GM12864 (cell line): ENCODE data around the gene SCO1.

Experiments used
- DNase-seq: peaks from one replicate; pipeline ENCODE4 v3.0.0-alpha.2; 2011; ENCODE audit warnings: low read depth
- H3K4me3 ChIP-seq: 2 replicates; pipeline ENCODE4 v1.5.1; 2011; ENCODE audit warnings: mild to moderate bottlenecking, low read depth, low read length, control low read depth
- TF ChIP-seq, protein P1 (sequence below): IDR thresholded peaks from 2 replicates; pipeline ENCODE4 v1.5.1; 2011; ENCODE audit warnings: low read depth, mild to moderate bottlenecking, moderate library complexity, low read length, control low read depth, inconsistent platforms; ENCODE audit errors: missing control alignments

SCO1 gene

DNA sequence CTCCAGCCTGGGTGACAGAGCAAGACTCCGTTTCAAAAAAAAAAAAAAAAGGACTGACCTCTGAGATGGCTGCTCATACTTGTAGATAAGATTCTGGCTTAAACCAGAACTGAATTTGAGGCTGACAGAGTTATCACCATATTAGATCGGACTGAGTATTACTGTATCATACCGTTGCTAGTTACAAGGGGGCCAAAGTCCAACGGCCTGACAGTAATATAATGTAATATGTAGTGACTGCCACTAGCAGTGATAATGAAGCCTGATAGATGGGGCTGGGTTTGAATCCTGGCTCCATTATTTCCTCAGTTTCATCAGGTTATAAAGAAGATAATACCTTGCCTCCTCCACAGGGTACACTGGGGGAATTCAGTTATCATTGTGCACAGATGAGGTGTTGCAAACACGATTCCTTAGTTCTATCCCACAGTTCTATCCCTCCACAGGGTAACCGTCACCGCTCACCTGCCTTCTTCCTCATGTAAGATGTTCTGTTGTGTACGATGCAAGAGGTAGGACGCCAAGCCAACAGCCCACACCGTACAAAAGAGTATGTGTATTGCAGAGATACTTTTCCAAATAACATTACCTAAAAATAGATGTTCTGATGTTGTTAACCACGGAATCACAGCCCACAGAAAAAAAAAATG is 27.3 kb upstream of the SCO1 start:
- DNase-seq, result no peak
- TF ChIP-seq, protein P1, sequence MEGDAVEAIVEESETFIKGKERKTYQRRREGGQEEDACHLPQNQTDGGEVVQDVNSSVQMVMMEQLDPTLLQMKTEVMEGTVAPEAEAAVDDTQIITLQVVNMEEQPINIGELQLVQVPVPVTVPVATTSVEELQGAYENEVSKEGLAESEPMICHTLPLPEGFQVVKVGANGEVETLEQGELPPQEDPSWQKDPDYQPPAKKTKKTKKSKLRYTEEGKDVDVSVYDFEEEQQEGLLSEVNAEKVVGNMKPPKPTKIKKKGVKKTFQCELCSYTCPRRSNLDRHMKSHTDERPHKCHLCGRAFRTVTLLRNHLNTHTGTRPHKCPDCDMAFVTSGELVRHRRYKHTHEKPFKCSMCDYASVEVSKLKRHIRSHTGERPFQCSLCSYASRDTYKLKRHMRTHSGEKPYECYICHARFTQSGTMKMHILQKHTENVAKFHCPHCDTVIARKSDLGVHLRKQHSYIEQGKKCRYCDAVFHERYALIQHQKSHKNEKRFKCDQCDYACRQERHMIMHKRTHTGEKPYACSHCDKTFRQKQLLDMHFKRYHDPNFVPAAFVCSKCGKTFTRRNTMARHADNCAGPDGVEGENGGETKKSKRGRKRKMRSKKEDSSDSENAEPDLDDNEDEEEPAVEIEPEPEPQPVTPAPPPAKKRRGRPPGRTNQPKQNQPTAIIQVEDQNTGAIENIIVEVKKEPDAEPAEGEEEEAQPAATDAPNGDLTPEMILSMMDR, result no peak
- H3K4me3 ChIP-seq, result no peak overlapping the region

DNA sequence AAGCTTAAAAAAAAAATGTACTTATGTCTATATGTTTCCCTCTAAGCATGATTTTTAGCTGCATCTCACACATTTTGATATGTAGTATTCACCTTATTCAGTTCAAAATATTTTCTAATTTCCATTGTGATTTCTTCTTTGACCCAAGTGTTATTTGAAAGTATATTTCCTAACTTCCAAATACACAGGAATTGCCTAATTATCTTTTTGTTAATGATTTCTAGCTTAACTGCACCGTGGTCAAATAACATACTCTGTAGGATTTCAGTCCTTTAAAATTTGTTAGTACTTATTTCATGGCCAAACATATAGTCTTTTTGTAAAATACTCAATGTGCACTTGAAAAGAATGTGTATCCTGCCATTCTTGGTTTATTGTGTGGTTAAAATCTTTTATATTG is 21.2 kb upstream of the SCO1 start:
- H3K4me3 ChIP-seq, result no peak overlapping the region
- DNase-seq, result no peak
- TF ChIP-seq, protein P1, result no peak

DNA sequence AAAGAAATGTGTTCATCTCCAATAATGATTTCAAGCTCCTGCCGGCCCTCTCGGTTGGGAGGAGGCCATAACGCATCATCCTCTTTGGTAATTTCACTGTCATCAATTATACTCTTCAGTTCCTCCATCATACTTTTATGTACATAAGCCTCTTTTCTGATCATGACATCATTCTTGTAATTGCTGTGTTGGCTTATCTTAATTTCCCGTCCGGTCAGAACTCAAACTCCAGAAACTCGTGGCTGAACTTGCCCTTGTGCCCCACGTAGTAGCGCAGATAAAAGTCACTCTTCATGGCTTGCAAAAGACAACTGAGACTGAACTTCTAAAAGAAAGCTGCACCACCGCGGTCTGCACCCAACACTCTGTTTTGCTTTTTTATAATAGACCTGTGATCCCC is 18.9 kb upstream of the SCO1 start:
- TF ChIP-seq, protein P1, result no peak
- DNase-seq, result no peak
- no peak overlapping the region for H3K4me3 ChIP-seq

DNA sequence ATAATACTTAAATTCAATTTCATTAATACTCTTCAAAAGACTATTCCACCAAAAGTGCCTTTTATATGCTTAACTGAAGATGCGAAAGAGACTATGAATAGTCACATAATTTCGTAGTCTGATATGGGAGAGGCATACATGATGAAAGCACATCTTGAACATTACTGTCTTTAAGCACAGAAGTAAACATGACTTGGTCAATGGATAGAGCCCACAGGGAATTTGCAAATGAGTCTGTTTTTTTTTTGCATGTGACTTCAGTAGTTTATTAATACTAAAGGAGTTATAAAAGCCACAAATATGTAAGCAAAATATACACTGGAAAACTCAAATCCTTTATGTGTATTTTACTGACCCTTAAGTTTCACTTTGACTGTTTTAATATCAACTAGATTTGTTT is 16.0 kb upstream of the SCO1 start:
- TF ChIP-seq, protein P1, result no peak
- no peak for DNase-seq

DNA sequence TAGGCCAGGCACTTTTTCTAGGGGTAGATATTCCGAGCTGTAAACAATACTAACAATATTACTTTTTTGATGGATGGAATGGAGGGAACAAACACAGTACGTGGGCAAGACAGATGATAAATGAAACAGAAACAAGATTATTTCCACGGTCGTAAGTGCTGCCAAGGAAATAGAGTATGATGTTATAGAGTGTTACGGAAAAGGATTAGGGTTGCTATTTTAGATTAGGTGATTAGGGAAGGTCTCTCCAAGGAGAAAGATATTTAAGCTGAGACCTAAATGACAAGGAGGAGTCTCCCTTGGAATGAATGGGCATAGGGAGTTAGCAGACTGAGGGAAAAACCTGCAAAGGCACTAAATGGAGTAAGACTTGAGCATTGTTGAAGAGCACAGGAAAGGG is 8.4 kb upstream of the SCO1 start:
- H3K4me3 ChIP-seq, result no peak overlapping the region
- DNase-seq, result no peak
- TF ChIP-seq, protein P1, result no peak

More for the DNA sequence above, 16.0 kb upstream of the SCO1 start:
- no peak overlapping the region for H3K4me3 ChIP-seq

DNA sequence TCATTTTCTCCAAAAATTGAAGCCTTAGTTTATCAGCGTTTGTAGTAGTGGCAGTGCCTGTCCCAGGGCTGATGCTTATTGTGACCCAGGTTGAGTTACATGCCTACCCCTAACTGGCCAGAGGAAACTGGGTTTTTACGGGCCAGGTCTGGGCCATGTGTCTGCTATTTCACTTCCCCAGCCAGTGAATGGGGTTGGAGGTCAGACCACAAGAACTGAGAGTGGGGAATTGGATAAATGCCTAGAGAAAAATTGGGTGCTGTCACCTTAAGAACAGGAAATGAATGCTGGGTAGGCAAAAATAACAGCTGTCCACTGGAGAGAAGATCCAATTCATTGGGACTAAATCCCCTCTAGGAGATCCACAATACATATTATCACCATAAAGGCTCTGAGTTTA is 5.2 kb upstream of the SCO1 start:
- no peak overlapping the region for H3K4me3 ChIP-seq
- TF ChIP-seq, protein P1, result no peak
- no peak for DNase-seq

DNA sequence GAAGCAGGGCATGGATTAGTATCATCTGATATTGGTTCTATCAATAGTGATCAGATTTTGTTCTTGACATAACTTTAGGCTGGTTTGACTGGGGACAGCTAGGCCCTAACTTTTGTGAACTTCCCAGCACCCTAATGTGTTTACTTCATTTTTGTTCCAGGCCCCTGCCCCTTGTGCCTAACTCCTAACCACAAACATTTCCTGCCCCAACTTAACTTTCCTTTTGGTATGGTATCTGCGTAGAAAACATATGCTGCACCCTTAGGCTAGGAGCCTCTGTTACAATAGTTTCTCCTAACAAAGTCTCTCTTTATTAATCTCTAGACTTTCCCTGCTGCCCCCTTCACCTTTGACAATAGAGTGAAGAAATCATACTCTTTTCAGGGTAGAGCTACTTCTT is 2.5 kb upstream of the SCO1 start:
- DNase-seq, result no peak
- H3K4me3 ChIP-seq, result no peak overlapping the region
- TF ChIP-seq, protein P1, result no peak
